Esophagus muscularis mucosa (tissue), 4 donors: Measurements from ENCODE around the gene CNTNAP2.

Experiments
- EP300 ChIP-seq: sonication (generic); formaldehyde crosslinking; IDR thresholded peaks from one replicate; pipeline ENCODE4 v1.6.1; 2017; ENCODE audit warnings: antibody characterized with exemption
- POLR2A ChIP-seq: fragments of 450-650 bp; IDR thresholded peaks from one replicate; pipeline ENCODE4 v1.6.1; 2017; ENCODE audit warnings: antibody characterized with exemption, moderate library complexity, mild to moderate bottlenecking, low read depth
- POLR2AphosphoS5 ChIP-seq, 2 donors: sonication (generic); formaldehyde crosslinking; IDR thresholded peaks; one replicate each; pipeline ENCODE4 v1.6.1; 2017; ENCODE audit warnings: antibody characterized with exemption in 2 of 2
- TF ChIP-seq, protein P1 (sequence below), 3 experiments: fragments of 200-600 bp in 2 of 3; fragments of 450-650 bp in 1 of 3; sonication (generic) in 2 of 3; IDR thresholded peaks; one replicate each; pipeline ENCODE4 v1.5.1; 2017 to 2019; ENCODE audit warnings: antibody characterized with exemption in 3 of 3, mild to moderate bottlenecking in 2 of 3, moderate library complexity in 1 of 3

DNA sequence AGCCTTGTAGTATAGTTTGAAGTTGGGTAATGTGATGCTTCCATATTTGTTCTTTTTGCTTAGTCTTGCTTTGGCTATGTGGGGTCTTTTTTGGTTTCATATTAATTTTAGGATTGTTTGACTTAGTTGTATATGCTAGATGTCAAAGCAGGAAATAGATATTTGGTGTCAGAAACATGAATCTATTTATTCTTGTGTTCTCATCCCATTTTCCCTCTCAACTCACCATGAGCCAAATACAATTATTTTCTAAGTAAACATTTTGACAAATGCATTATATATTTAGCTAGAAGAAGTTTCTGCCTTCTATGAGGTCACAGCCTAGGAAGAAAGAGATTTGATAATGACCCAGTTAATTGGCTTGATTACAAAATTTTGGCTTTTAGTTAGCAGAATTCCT, 1313.4 kb downstream of the CNTNAP2 start:
- TF ChIP-seq POLR2A (no peak), EP300 (no peak), POLR2AphosphoS5 (IDR thresholded peaks at IDR 0.05) (no peak)
- TF ChIP-seq, protein P1, sequence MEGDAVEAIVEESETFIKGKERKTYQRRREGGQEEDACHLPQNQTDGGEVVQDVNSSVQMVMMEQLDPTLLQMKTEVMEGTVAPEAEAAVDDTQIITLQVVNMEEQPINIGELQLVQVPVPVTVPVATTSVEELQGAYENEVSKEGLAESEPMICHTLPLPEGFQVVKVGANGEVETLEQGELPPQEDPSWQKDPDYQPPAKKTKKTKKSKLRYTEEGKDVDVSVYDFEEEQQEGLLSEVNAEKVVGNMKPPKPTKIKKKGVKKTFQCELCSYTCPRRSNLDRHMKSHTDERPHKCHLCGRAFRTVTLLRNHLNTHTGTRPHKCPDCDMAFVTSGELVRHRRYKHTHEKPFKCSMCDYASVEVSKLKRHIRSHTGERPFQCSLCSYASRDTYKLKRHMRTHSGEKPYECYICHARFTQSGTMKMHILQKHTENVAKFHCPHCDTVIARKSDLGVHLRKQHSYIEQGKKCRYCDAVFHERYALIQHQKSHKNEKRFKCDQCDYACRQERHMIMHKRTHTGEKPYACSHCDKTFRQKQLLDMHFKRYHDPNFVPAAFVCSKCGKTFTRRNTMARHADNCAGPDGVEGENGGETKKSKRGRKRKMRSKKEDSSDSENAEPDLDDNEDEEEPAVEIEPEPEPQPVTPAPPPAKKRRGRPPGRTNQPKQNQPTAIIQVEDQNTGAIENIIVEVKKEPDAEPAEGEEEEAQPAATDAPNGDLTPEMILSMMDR (IDR thresholded peaks at IDR 0.05): no peak
